ENCODE data around the gene TRPM2.

DNA sequence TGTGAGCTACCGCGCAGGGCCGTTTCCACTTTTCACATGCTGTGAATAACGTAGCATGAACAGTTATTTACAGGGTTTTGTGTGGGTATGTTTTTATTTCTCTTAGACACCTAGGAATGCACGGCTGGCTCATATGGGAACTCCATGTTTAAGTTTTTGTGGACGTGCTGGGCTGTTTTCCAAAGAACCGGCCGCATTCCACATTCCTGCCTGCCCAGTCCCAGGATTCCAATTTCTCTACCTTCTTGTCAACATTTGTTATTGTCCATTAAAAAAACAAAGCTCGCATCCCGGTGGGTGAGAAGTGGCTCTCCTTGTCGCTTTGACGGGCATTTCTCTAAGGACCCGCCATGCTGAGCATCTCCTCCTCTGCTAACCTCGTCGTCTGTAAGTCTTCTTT is 54.8 kb downstream of the TRPM2 start:
- TF ChIP-seq PAX5 (IDR thresholded peaks at IDR 0.05; ENCODE audit: insufficient read depth, low read length, severe bottlenecking) = no peak
- TF ChIP-seq POLR2A (IDR thresholded peaks at IDR 0.05; ENCODE audit: low read depth, low read length) = no peak
- TF ChIP-seq POLR2AphosphoS5 (IDR thresholded peaks at IDR 0.05; ENCODE audit: low read depth, low read length) = no peak
- no peak for TF ChIP-seq TAF1 (IDR thresholded peaks at IDR 0.05; ENCODE audit: low read depth, low read length)
